ENCODE measurements around the gene COL9A1.

The COL9A1 gene

GRCh38 chr6:70222439-70222749, 80.5 kb downstream of the COL9A1 start:
- no peak for DNase-seq

GRCh38 chr6:70221715-70222438, 81.0 kb downstream of the COL9A1 start:
- no peak for DNase-seq

GRCh38 chr6:70221025-70221714, 81.7 kb downstream of the COL9A1 start:
- peak; percentile 37 for DNase-seq

- no peak for DNase-seq
Observed at GRCh38 chr6:70219943-70220613, 82.8 kb downstream of the COL9A1 start.

- DNase-seq = no peak
Observed at GRCh38 chr6:70216767-70217166, 86.1 kb downstream of the COL9A1 start.

GRCh38 chr6:70215460-70216108, 87.3 kb downstream of the COL9A1 start:
- no peak for DNase-seq

GRCh38 chr6:70210462-70210861, 92.4 kb downstream of the COL9A1 start:
- no peak for DNase-seq

- no peak for DNase-seq
Observed at GRCh38 chr6:70208235-70208790, 94.6 kb downstream of the COL9A1 start.

GRCh38 chr6:70198785-70199184, 104.1 kb downstream of the COL9A1 start:
- DNase-seq = no peak

- DNase-seq = no peak
Observed at GRCh38 chr6:70196531-70196930, 106.4 kb downstream of the COL9A1 start.

GRCh38 chr6:70194421-70194820, 108.5 kb downstream of the COL9A1 start:
- no peak for DNase-seq

GRCh38 chr6:70188202-70188601, 114.7 kb downstream of the COL9A1 start:
- DNase-seq = no peak

GRCh38 chr6:70186461-70186860, 116.4 kb downstream of the COL9A1 start:
- DNase-seq = no peak

- no peak for DNase-seq
Observed at GRCh38 chr6:70184723-70185122, 118.2 kb downstream of the COL9A1 start.

- DNase-seq = no peak
Observed at GRCh38 chr6:70183538-70183937, 119.3 kb downstream of the COL9A1 start.

GRCh38 chr6:70180901-70181599, 121.8 kb downstream of the COL9A1 start:
- DNase-seq = no peak

GRCh38 chr6:70180183-70180900, 122.5 kb downstream of the COL9A1 start:
- DNase-seq = no peak

- no peak for DNase-seq
Observed at GRCh38 chr6:70176842-70177550, 125.9 kb downstream of the COL9A1 start.

- no peak for DNase-seq
Observed at GRCh38 chr6:70175770-70176169, 127.1 kb downstream of the COL9A1 start.

- DNase-seq = no peak
Observed at GRCh38 chr6:70172252-70172651, 130.6 kb downstream of the COL9A1 start.

GRCh38 chr6:70171236-70171635, 131.6 kb downstream of the COL9A1 start:
- no peak for DNase-seq

All from hematopoietic multipotent progenitor cell treated with erythropoietin and hydrocortisone succinate and interleukin-3 and kit ligand, for 8 days (in vitro differentiated cells).